ENCODE measurements around the gene ADAMTS13.

The ADAMTS13 gene

GRCh38 chr9:133472277-133472645, 50.1 kb downstream of the ADAMTS13 start:
- no peak for DNase-seq (ENCODE audit: low spot score)

- no peak for DNase-seq (ENCODE audit: low spot score)
Measured at GRCh38 chr9:133472753-133473378, 50.7 kb downstream of the ADAMTS13 start.

- no peak for DNase-seq (ENCODE audit: low spot score)
Measured at GRCh38 chr9:133473743-133474142, 51.6 kb downstream of the ADAMTS13 start.

- no peak for DNase-seq (ENCODE audit: low spot score)
Measured at GRCh38 chr9:133474215-133474614, 52.0 kb downstream of the ADAMTS13 start.

GRCh38 chr9:133474853-133475252, 52.7 kb downstream of the ADAMTS13 start:
- DNase-seq (ENCODE audit: low spot score) = no peak

- no peak for DNase-seq (ENCODE audit: low spot score)
Measured at GRCh38 chr9:133475292-133476012, 53.3 kb downstream of the ADAMTS13 start.

- no peak for DNase-seq (ENCODE audit: low spot score)
Measured at GRCh38 chr9:133476036-133476931, 54.1 kb downstream of the ADAMTS13 start.

GRCh38 chr9:133476941-133477340, 54.8 kb downstream of the ADAMTS13 start:
- DNase-seq (ENCODE audit: low spot score) = no peak

- no peak for DNase-seq (ENCODE audit: low spot score)
Measured at GRCh38 chr9:133477461-133477860, 55.3 kb downstream of the ADAMTS13 start.

- no peak for DNase-seq (ENCODE audit: low spot score)
Measured at GRCh38 chr9:133477992-133478850, 56.1 kb downstream of the ADAMTS13 start.

- DNase-seq (ENCODE audit: low spot score) = peak; percentile 86
Measured at GRCh38 chr9:133478851-133479711, 56.9 kb downstream of the ADAMTS13 start, which contains the start of gene SLC2A6. SLC2A6 (minus strand) TSS chr9:133479099; CDS start chr9:133479059, 40 bp downstream.

GRCh38 chr9:133483611-133484010, 61.4 kb downstream of the ADAMTS13 start:
- no peak for DNase-seq (ENCODE audit: low spot score)

- no peak for DNase-seq (ENCODE audit: low spot score)
Measured at GRCh38 chr9:133484671-133485437, 62.7 kb downstream of the ADAMTS13 start.

- DNase-seq (ENCODE audit: low spot score) = no peak
Measured at GRCh38 chr9:133485531-133486260, 63.5 kb downstream of the ADAMTS13 start.

- no peak for DNase-seq (ENCODE audit: low spot score)
Measured at GRCh38 chr9:133487331-133487725, 65.2 kb downstream of the ADAMTS13 start.

GRCh38 chr9:133488686-133489252, 66.6 kb downstream of the ADAMTS13 start:
- no peak for DNase-seq (ENCODE audit: low spot score)

- DNase-seq (ENCODE audit: low spot score) = no peak
Measured at GRCh38 chr9:133489253-133490190, 67.4 kb downstream of the ADAMTS13 start.

- DNase-seq (ENCODE audit: low spot score) = no peak
Measured at GRCh38 chr9:133490201-133490681, 68.1 kb downstream of the ADAMTS13 start.

Data from left forelimb (tissue), 1 donor.